HepG2 (cell line): ENCODE measurements around the gene MRPL2. TPM values are rescaled to one million over a fixed set of nuclear protein-coding genes. Genes with fewer than 3 reads are reported as not detected.

Experiments
- BRCA1 ChIP-seq: sonication (generic); formaldehyde crosslinking; IDR thresholded peaks from 2 replicates; pipeline ENCODE4 v1.4.0; 2020; ENCODE audit warnings: missing genetic modification reagents
- CBX1 ChIP-seq: IDR thresholded peaks from one replicate; pipeline ENCODE4 v1.6.1; 2016; ENCODE audit warnings: antibody characterized with exemption, low read depth
- CBX5 ChIP-seq: sonication (generic); formaldehyde crosslinking; IDR thresholded peaks from 2 replicates; pipeline ENCODE4 v1.4.0; 2020; ENCODE audit warnings: missing genetic modification reagents, borderline replicate concordance
- EP300 ChIP-seq, 3 experiments: sonication (generic) in 1 of 3; formaldehyde crosslinking in 1 of 3; IDR thresholded peaks; 2 replicates each; pipeline versions ENCODE4 v1.5.1 to v1.6.1; 2011 to 2020; ENCODE audit warnings: low read depth in 2 of 3, low read length in 2 of 3, borderline replicate concordance in 1 of 3, improper control_type of control experiment in 1 of 3, mild to moderate bottlenecking in 1 of 3, missing genetic modification reagents in 1 of 3, moderate library complexity in 1 of 3
- HNRNPK ChIP-seq: fragments of 200-400 bp; formaldehyde crosslinking; IDR thresholded peaks from 2 replicates; pipeline ENCODE4 v1.6.1; 2018; ENCODE audit warnings: low read length, low read depth, moderate library complexity, mild to moderate bottlenecking; ENCODE audit not compliant: poor library complexity, severe bottlenecking
- MAZ ChIP-seq, 2 experiments: sonication (generic) in 1 of 2; formaldehyde crosslinking in 1 of 2; IDR thresholded peaks; 2 replicates each; pipeline versions ENCODE4 v1.5.0 to v1.6.1; 2012 to 2020; ENCODE audit warnings: low read depth in 2 of 2, mild to moderate bottlenecking in 2 of 2, borderline replicate concordance in 1 of 2, improper control_type of control experiment in 1 of 2, low read length in 1 of 2, missing genetic modification reagents in 1 of 2, moderate library complexity in 1 of 2
- MTF2 ChIP-seq: sonication (generic); formaldehyde crosslinking; IDR thresholded peaks from 2 replicates; pipeline ENCODE4 v1.5.0; 2020; ENCODE audit warnings: missing genetic modification reagents, borderline replicate concordance
- NRL ChIP-seq: sonication (generic); formaldehyde crosslinking; IDR thresholded peaks from 2 replicates; pipeline ENCODE4 v1.5.0; 2020; ENCODE audit warnings: missing genetic modification reagents, mild to moderate bottlenecking, moderate library complexity, borderline replicate concordance
- POGK ChIP-seq: sonication (generic); formaldehyde crosslinking; conservative IDR thresholded peaks from 2 replicates; pipeline ENCODE4 v1.8.0; 2022; ENCODE audit warnings: mild to moderate bottlenecking, moderate library complexity, missing genetic modification reagents
- POLR2A ChIP-seq, 2 experiments: IDR thresholded peaks; 2 replicates each; pipeline ENCODE4 v1.6.1; 2011; ENCODE audit warnings: low read depth in 2 of 2, low read length in 2 of 2, mild to moderate bottlenecking in 1 of 2, moderate library complexity in 1 of 2; ENCODE audit not compliant: insufficient read depth in 1 of 2
- ZBTB2 ChIP-seq: sonication (generic); formaldehyde crosslinking; IDR thresholded peaks from 2 replicates; pipeline ENCODE4 v1.8.0; 2022; ENCODE audit warnings: low read depth, missing genetic modification reagents
- ZFY ChIP-seq: sonication (generic); formaldehyde crosslinking; IDR thresholded peaks from 2 replicates; pipeline ENCODE4 v1.4.0; 2020; ENCODE audit warnings: missing genetic modification reagents
- ZKSCAN5 ChIP-seq: sonication (generic); formaldehyde crosslinking; IDR thresholded peaks from 2 replicates; pipeline ENCODE4 v1.5.1; 2020; ENCODE audit warnings: mild to moderate bottlenecking, missing genetic modification reagents
- ZNF143 ChIP-seq: sonication (generic); formaldehyde crosslinking; IDR thresholded peaks from 2 replicates; pipeline ENCODE4 v1.4.0; 2020; ENCODE audit warnings: missing genetic modification reagents
- ZNF362 ChIP-seq: sonication (generic); formaldehyde crosslinking; IDR thresholded peaks from 2 replicates; pipeline ENCODE4 v1.4.0; 2020; ENCODE audit warnings: missing genetic modification reagents, mild to moderate bottlenecking, borderline replicate concordance
- ZNF431 ChIP-seq: sonication (generic); formaldehyde crosslinking; IDR thresholded peaks from 2 replicates; pipeline ENCODE4 v1.9.0; 2022; ENCODE audit warnings: missing genetic modification reagents, low read depth, mild to moderate bottlenecking, borderline replicate concordance
- ZNF484 ChIP-seq: sonication (generic); formaldehyde crosslinking; IDR thresholded peaks from 2 replicates; pipeline ENCODE4 v1.5.1; 2020; ENCODE audit warnings: mild to moderate bottlenecking, low read depth, missing genetic modification reagents, borderline replicate concordance
- ZNF563 ChIP-seq: sonication (generic); formaldehyde crosslinking; IDR thresholded peaks from 2 replicates; pipeline ENCODE4 v1.8.0; 2022; ENCODE audit warnings: mild to moderate bottlenecking, moderate library complexity, missing genetic modification reagents
- ZNF652 ChIP-seq: IDR thresholded peaks from 2 replicates; pipeline ENCODE4 v1.6.1; 2016; ENCODE audit warnings: low read depth, borderline replicate concordance
- ZNF766 ChIP-seq: sonication (generic); formaldehyde crosslinking; IDR thresholded peaks from 2 replicates; pipeline ENCODE4 v1.5.0; 2020; ENCODE audit warnings: missing genetic modification reagents, borderline replicate concordance
- ZNF788 ChIP-seq: sonication (generic); formaldehyde crosslinking; IDR thresholded peaks from 2 replicates; pipeline ENCODE4 v1.5.0; 2020; ENCODE audit warnings: mild to moderate bottlenecking, missing genetic modification reagents, borderline replicate concordance
- ZNF790 ChIP-seq: sonication (generic); formaldehyde crosslinking; IDR thresholded peaks from 2 replicates; pipeline ENCODE4 v1.8.0; 2022; ENCODE audit warnings: missing genetic modification reagents, mild to moderate bottlenecking, borderline replicate concordance
- ZSCAN31 ChIP-seq: sonication (generic); formaldehyde crosslinking; IDR thresholded peaks from 2 replicates; pipeline ENCODE4 v1.5.0; 2020; ENCODE audit warnings: low read depth, mild to moderate bottlenecking, missing genetic modification reagents
- polyA plus RNA-seq, 8 experiments: library from polyadenylated mRNA; depleted of rRNA in 3 of 8; stranded (reverse) in 7 of 8; unstranded in 1 of 8; fragments of >200 nt; fragmentation: Illumina TruSeq in 4 of 8; extraction: Trizol in 4 of 8; gene quantifications; 2 replicates each; pipeline versions ENCODE4 v1.2.1 to v1.2.3, GENCODE V29; 2011 to 2016; ENCODE audit warnings: low read depth in 4 of 8, missing spikeins in 1 of 8, mixed read lengths in 1 of 8; ENCODE audit not compliant: insufficient read depth in 1 of 8
- total RNA-seq, 5 experiments: library from RNA; depleted of rRNA; stranded (reverse); fragments of >200 nt; fragmentation: Illumina TruSeq; extraction: Trizol; gene quantifications; 2 replicates each; pipeline ENCODE4 v1.2.3, GENCODE V29; 2016; ENCODE audit warnings: low read depth in 1 of 5

Gene MRPL2
- total and polyA plus RNA-seq, 2 of the 13 experiments (the other 11 are each of a cell fraction or from before 2014, with no cell fraction given) = 56.8 to 65.6 TPM

DNA sequence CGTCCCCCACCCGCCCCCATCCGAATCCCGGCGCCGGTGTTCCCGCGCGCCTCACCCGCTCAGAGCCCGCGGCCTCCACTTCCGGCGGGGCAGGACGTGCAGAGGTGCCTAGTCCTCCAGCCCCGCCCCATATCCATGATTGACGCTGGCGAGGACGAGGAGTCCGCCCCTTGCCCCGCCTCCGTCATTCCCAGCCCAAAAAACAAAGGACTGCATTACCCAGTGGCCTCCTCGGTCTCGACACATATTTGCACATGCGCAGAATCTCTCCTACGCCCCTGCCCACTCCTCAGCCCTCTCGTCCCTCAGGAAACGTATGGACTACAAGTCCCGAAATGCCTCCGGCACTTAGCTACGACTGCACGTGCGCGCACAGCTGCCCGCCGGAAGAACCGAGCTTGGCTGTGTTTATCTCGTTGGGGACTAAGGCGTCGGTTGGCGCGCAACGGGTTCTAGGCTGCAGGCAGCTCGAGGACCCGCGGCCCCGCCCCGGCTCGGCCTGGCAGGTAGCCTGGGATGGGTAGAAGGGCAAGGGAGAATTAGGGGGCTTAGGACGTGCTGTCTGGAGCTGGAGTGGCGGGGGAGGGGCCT is 45.3 kb downstream of the MRPL2 start, which contains the start of the genes KLHDC3 and MEA1 (continued):
- peak; percentile 65; the same call in 1 of the 2 replicates for TF ChIP-seq POGK
- TF ChIP-seq ZNF484 = no peak
- peak; percentile 73; the same call in 1 of the 2 replicates for TF ChIP-seq ZNF788 (CRISPR knock-in tag)
- TF ChIP-seq POLR2A (IDR thresholded peaks at IDR 0.05; ENCODE audit: insufficient read depth in 1 of 2, low read depth in 2 of 2, low read length in 2 of 2) = peak in 1 of 2 experiments; percentile 68; a peak in 2 of 4 replicates
- TF ChIP-seq ZNF790 (CRISPR knock-in tag) = peak; percentile 75; the same call in 1 of the 2 replicates
- TF ChIP-seq HNRNPK = peak; percentile 96
- TF ChIP-seq ZNF652 (CRISPR knock-in tag) = 0 out of 2 replicates have a peak, but pooled peaks have one; percentile 12
- peak; percentile 71 for TF ChIP-seq ZSCAN31 (CRISPR knock-in tag)
- no peak for TF ChIP-seq ZNF766
- TF ChIP-seq MAZ (IDR thresholded peaks at IDR 0.05; ENCODE audit: borderline replicate concordance, low read depth, low read length) = peak; percentile 89
- peak; percentile 80; the same call in 1 of the 2 replicates for TF ChIP-seq MAZ (CRISPR knock-in tag; IDR thresholded peaks at IDR 0.05; ENCODE audit: low read depth)
- peak; percentile 74; the same call in 1 of the 2 replicates for TF ChIP-seq ZNF362
- TF ChIP-seq ZNF143 = peak; percentile 94
- 0 out of 2 replicates have a peak, but pooled peaks have one; percentile 77 for TF ChIP-seq ZBTB2 (CRISPR knock-in tag)
- TF ChIP-seq CBX1 = no peak
- TF ChIP-seq MTF2 = no peak
- TF ChIP-seq ZFY (CRISPR knock-in tag) = peak; percentile 64
- TF ChIP-seq CBX5 (CRISPR knock-in tag) = peak; percentile 89
- no peak; a peak in 1 of 4 replicates for TF ChIP-seq EP300 (IDR thresholded peaks at IDR 0.05; ENCODE audit: low read depth in 2 of 2, low read length in 2 of 2)
- TF ChIP-seq EP300 (CRISPR knock-in tag; IDR thresholded peaks at IDR 0.05; ENCODE audit: borderline replicate concordance) = no peak
- TF ChIP-seq ZNF431 = no peak
- TF ChIP-seq ZNF563 (CRISPR knock-in tag) = peak; percentile 85
- no peak for TF ChIP-seq ZKSCAN5 (CRISPR knock-in tag)
- no peak for TF ChIP-seq BRCA1 (CRISPR knock-in tag)
- TF ChIP-seq NRL (CRISPR knock-in tag) = 0 out of 2 replicates have a peak, but pooled peaks have one; percentile 29
